ENCODE data around the gene MYBPH.
A peak's percentile ranks its signal among the peaks of the same experiment; 100 is the strongest.

The MYBPH gene

DNA sequence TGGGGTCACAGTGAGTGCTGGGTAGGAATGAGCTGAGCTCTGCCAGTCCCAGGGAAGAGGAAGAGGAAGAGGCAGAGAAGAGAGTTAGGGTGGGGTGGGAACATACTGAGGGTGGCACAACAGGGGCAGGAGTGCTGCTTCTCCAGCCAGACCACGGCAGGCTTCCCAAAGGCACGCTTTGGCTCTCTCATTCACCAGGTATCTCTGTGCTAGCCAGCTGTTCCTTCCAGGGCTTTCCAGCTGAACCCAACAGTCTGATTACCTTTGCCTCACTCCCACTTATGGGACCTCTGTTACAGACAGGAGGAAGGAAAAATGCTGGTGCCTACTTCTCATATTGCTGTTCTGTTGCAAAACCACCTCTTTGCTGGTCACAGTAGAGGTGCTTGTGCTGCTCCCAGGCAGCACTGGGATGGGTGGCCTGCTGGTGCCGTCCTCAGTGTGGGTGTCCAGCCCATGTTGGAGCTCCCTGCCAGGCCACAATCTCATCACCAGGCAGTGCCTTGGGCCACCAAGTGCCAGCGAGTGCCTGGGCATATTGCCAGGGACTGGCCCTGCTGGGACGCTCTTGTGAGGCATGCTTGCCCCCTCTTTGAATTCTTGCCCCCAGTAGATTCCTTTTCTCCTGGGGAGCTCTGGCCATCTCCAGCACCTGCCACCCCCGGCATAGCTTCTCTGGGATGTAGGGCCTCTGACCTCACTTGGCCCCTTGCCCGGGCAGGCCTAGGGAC lies 46.0 kb downstream of the MYBPH start:
- DNase-seq (ENCODE audit: insufficient read length) = peak; percentile 0
- no peak for FAIRE-seq
- TF ChIP-seq TAF1 (IDR thresholded peaks at IDR 0.05; ENCODE audit: borderline replicate concordance, low read depth, low read length) (no peak), POLR2A (IDR thresholded peaks at IDR 0.05; ENCODE audit: low read depth, low read length) (no peak), POLR2AphosphoS5 (IDR thresholded peaks at IDR 0.05; ENCODE audit: low read depth, low read length) (no peak)

- DNase-seq (ENCODE audit: insufficient read length) = peak; percentile 7
- FAIRE-seq = no peak
- TF ChIP-seq TAF1 (IDR thresholded peaks at IDR 0.05; ENCODE audit: borderline replicate concordance, low read depth, low read length) (no peak), POLR2A (IDR thresholded peaks at IDR 0.05; ENCODE audit: low read depth, low read length) (no peak), POLR2AphosphoS5 (IDR thresholded peaks at IDR 0.05; ENCODE audit: low read depth, low read length) (no peak)
Measured at GRCh38 chr1:203128716-203129500, 46.7 kb downstream of the MYBPH start.

DNA sequence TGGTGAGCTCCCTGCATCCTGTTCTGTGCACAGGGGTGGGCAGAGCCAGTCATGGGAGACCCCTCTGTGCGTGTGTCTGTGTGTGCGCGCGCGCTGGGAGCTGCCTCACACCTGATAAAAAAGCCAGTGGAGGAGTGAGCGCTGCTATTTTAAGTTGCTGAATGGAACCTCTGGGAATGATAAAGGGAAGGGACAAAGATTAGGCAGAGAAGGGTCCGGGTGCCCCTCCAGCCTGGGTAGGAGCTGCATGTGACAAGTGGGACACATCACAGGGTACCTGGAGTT lies 47.3 kb downstream of the MYBPH start:
- TF ChIP-seq TAF1 (IDR thresholded peaks at IDR 0.05; ENCODE audit: borderline replicate concordance, low read depth, low read length) (no peak), POLR2AphosphoS5 (IDR thresholded peaks at IDR 0.05; ENCODE audit: low read depth, low read length) (no peak), POLR2A (IDR thresholded peaks at IDR 0.05; ENCODE audit: low read depth, low read length) (no peak)
- DNase-seq (ENCODE audit: insufficient read length) (peak; percentile 1), FAIRE-seq (no peak)

- peak; percentile 23 for DNase-seq (ENCODE audit: insufficient read length)
- TF ChIP-seq POLR2AphosphoS5 (IDR thresholded peaks at IDR 0.05; ENCODE audit: low read depth, low read length) = no peak
- TF ChIP-seq POLR2A (IDR thresholded peaks at IDR 0.05; ENCODE audit: low read depth, low read length) = no peak
- no peak for TF ChIP-seq TAF1 (IDR thresholded peaks at IDR 0.05; ENCODE audit: borderline replicate concordance, low read depth, low read length)
- no peak for FAIRE-seq
Measured at GRCh38 chr1:203127666-203128430, 47.8 kb downstream of the MYBPH start, which contains the start of gene ADORA1. Gene ADORA1 (plus strand): TSS chr1:203127726. CDS start chr1:203128842, 1,116 bp downstream.

GRCh38 chr1:203126866-203127665 lies 48.6 kb downstream of the MYBPH start:
- TF ChIP-seq TAF1 (IDR thresholded peaks at IDR 0.05; ENCODE audit: borderline replicate concordance, low read depth, low read length) = no peak
- TF ChIP-seq POLR2AphosphoS5 (IDR thresholded peaks at IDR 0.05; ENCODE audit: low read depth, low read length) = no peak
- no peak for TF ChIP-seq POLR2A (IDR thresholded peaks at IDR 0.05; ENCODE audit: low read depth, low read length)
- FAIRE-seq = no peak
- DNase-seq (ENCODE audit: insufficient read length) = no peak

DNA sequence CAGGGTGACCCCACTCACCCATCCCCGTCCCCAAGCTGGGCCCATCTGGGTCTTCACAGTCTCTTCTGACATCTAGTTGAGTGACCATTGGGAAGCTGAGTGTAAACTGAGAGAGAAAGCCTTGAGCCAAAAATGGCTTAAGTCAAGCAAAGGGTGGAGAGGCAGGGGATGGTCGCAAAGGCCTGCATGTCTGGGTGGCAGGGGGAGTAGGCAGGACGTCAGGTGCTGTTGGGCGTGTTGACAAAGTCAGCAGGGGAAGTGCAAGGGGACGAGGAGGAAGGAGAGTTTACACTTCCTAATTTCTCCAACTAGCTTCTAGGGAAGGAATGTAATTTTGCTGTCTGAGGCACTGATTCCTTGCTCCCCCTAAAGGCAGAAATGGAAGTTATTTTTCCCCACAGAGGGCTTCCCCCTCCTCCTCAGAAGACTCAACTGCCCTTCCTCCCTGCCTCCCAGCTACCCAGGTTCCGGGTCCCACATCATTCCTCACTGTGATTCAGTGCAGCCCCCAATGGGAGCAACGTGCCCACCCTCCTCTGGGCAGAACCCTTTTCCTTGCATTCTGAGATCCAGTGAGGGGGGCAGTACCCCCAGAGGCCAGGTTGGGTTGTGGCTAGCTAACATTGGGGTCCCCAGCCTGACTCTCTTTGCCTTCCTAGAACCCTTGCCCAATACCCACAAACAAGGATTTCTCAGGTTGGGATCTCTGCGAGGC lies 49.3 kb downstream of the MYBPH start:
- DNase-seq (ENCODE audit: insufficient read length) (no peak), FAIRE-seq (no peak)
- TF ChIP-seq POLR2A (IDR thresholded peaks at IDR 0.05; ENCODE audit: low read depth, low read length) (no peak), POLR2AphosphoS5 (IDR thresholded peaks at IDR 0.05; ENCODE audit: low read depth, low read length) (no peak), TAF1 (IDR thresholded peaks at IDR 0.05; ENCODE audit: borderline replicate concordance, low read depth, low read length) (no peak)

- FAIRE-seq (no peak), DNase-seq (ENCODE audit: insufficient read length) (no peak)
- no peak for TF ChIP-seq POLR2AphosphoS5 (IDR thresholded peaks at IDR 0.05; ENCODE audit: low read depth, low read length)
- TF ChIP-seq TAF1 (IDR thresholded peaks at IDR 0.05; ENCODE audit: borderline replicate concordance, low read depth, low read length) = no peak
- TF ChIP-seq POLR2A (IDR thresholded peaks at IDR 0.05; ENCODE audit: low read depth, low read length) = no peak
Measured at GRCh38 chr1:203124546-203125317, 50.9 kb downstream of the MYBPH start.

DNA sequence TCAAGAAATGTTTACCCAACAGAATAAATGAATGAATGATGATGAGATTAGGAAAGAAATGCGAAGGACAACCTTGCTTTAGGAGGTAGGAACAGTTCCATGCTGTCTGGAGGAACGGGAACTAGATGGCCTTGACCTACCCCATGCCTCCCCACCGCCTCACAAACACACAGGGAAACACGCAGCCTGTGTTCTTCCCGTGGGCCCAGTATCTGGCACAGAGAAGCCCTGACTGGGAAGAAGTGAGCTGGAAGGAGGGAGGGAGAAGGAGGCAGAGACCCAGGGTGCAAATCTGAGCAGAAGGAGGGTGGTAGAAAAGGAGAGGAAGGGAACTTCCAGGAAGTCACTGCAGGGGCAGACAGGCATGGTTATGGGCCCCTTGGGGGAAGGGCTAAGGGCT lies 51.6 kb downstream of the MYBPH start:
- FAIRE-seq (no peak), DNase-seq (ENCODE audit: insufficient read length) (no peak)
- TF ChIP-seq POLR2AphosphoS5 (IDR thresholded peaks at IDR 0.05; ENCODE audit: low read depth, low read length) (no peak), POLR2A (IDR thresholded peaks at IDR 0.05; ENCODE audit: low read depth, low read length) (no peak), TAF1 (IDR thresholded peaks at IDR 0.05; ENCODE audit: borderline replicate concordance, low read depth, low read length) (no peak)

DNA sequence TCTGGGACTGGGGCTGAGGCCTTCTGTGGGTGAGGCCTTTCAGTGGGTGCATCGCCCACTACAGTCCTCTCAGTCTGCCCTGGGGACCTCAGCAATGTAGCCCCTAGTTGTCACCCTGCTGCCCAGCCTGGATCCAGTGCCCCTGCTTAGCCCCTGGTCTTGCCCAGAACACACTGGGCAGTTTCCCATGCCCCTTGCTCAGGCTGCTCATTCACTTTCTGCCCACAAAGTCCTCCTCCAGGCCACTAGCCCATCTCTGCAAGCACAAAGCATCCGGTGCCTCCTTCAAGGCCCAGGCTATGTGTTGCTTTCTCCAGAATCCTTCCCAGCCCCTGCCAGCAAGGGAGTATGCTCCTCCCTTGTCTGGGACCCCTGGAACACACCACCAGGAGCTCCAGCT lies 53.5 kb downstream of the MYBPH start:
- TF ChIP-seq POLR2AphosphoS5 (IDR thresholded peaks at IDR 0.05; ENCODE audit: low read depth, low read length) (no peak), POLR2A (IDR thresholded peaks at IDR 0.05; ENCODE audit: low read depth, low read length) (no peak), TAF1 (IDR thresholded peaks at IDR 0.05; ENCODE audit: borderline replicate concordance, low read depth, low read length) (no peak)
- no peak for FAIRE-seq
- DNase-seq (ENCODE audit: insufficient read length) = no peak

Data from GM12892 (cell line).